ENCODE results near the gene PKP3.
"Not testable (repeated sequence)": the region's sequence is repeated elsewhere in the genome, so short reads cannot be mapped to it uniquely, and the experiment has no call there.

PKP3 gene

DNA sequence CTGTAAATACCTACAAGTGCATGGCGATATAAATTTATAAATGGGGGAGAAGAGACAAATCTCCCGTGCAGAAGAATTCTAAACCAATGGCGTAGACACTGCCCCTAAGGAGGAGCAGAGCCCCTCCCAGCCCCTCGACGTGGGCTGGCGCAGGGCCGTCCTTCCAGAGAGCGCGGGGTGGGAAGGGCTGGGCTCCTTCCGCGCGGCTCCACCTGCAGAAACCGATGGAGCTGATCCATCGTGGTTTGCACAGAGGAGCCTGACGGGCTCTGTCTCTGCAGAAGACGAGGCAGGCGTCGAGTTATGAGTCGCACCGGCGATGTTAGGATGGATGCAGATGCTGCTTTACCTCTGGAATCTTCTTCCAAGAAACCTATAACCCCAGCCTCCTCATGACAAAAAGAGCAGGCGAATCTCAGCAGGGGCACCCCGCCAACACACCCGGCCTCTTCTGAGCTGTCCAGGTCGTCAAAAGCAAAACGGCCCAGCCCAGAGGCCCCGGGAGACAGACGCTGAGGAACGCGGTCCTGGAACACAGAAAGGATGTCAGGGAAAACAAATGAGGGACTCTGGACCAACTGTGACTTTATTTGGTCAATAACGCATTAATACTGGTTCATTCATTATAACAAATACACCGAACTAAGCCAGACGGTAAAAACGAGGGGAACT, 35.7 kb upstream of the PKP3 start:
- no peak for DNase-seq (ENCODE audit: extremely low spot score)
- POLR2A ChIA-PET: interaction anchor here (0.7 kb wide), 1 partner anchor 140 kb away, joined by 7 read pairs; no protein-coding TSS in a partner anchor
- CTCF ChIA-PET: interaction anchor here (1.4 to 8.5 kb wide), 2 partner anchors 109 to 160 kb away, joined by 3 to 64 read pairs; no protein-coding TSS in a partner anchor
- no peak for TF ChIP-seq CTCF (IDR thresholded peaks at IDR 0.05; ENCODE audit: control extremely low read depth, extremely low read depth, low read depth, missing control alignments)

DNA sequence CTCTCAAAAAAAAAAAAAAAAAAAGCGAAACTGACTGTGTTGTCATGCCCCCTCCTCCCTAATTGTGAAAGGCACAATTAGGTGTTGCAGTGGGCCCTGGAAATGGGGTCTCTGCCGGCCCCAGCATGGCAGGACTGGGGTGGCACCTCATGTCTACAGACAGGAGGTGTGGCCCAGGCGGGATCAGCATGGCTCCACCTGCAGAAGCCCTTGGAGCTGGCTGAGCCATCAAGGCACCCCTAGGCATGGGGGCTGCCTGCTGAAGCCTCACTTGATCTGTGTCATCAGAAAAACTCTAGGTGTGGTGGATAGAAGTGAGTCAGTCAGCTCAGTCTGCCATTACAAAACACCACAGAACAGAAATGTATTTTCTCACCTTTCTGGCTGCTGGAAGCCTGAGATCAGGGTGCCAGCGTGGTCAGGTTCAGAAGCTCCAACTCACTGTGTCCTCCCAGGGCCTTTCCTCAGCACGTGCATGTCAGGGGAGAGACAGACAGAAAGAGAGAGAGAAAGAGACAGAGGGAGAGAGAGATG, 34.8 kb upstream of the PKP3 start:
- CTCF ChIA-PET: interaction anchor here (1.4 to 8.5 kb wide), 3 partner anchors 99 to 159 kb away, joined by 3 to 64 read pairs (median 3); no protein-coding TSS in a partner anchor
- DNase-seq (ENCODE audit: extremely low spot score): no peak
- TF ChIP-seq CTCF (IDR thresholded peaks at IDR 0.05; ENCODE audit: control extremely low read depth, extremely low read depth, low read depth, missing control alignments): no peak
- POLR2A ChIA-PET: interaction anchor here (0.7 kb wide), 1 partner anchor 141 kb away, joined by 7 read pairs; no protein-coding TSS in a partner anchor

DNA sequence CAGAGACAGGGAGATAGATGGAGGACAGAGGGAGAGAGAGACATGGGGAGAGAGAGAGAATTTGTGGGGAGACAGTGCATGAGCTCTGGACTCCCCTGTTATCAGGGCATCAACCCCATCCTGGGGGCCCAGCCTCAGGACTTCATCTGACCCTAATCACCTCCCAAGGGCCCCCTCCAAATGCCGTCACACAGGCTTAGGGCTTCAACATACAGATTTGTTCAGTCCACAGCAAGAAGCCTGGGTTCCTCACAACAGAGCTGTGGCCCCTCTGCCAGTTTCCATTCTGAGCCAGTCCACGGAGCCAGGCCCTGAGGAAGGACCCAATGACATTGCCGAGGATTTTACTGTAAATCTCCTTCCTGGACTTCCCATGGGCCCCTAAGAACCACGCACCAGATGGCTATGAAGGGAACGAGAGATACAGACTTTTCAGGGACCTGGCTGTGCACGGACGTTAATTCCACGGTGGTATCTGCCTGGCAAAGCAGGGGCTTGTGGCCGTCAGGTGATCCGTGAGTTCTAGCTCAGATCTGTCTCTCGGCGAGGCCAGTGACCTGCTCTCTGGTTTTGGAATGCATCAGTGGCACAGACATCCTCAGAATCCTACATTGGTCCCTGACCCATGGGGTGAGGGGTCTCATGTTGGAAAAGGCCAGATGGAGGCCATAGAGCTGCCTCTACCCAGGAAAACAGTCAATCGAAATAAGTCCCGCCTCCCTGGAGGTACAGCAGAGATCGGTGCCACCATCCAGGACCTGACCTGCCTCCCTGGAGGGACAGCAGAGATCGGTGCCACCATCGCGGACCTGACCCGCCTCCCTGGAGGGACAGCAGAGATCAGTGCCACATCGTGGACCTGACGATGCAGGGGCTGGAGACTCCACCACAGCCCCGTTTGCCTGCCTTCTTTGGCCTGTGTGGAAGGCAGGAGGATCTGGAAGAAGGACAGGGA, 33.4 kb upstream of the PKP3 start:
- CTCF ChIA-PET: interaction anchor here (1.2 to 8.5 kb wide), 7 partner anchors 11 to 145 kb away, joined by 3 to 64 read pairs (median 6); no protein-coding TSS in a partner anchor
- DNase-seq (ENCODE audit: extremely low spot score): no peak
- TF ChIP-seq CTCF (IDR thresholded peaks at IDR 0.05; ENCODE audit: control extremely low read depth, extremely low read depth, low read depth, missing control alignments): no peak
- POLR2A ChIA-PET: no interaction called here

GRCh38 chr11:362642-363442, 31.2 kb upstream of the PKP3 start:
- no peak for TF ChIP-seq CTCF (IDR thresholded peaks at IDR 0.05; ENCODE audit: control extremely low read depth, extremely low read depth, low read depth, missing control alignments)
- DNase-seq (ENCODE audit: extremely low spot score): no peak
- POLR2A ChIA-PET: no interaction called here
- CTCF ChIA-PET: interaction anchor here (1.1 to 8.5 kb wide), 9 partner anchors 8 to 147 kb away, joined by 3 to 64 read pairs (median 10); no protein-coding TSS in a partner anchor

- not testable (repeated sequence) for DNase-seq (ENCODE audit: extremely low spot score)
- POLR2A ChIA-PET: interaction anchor here (0.7 kb wide), 1 partner anchor 43 kb away, joined by 5 read pairs; no protein-coding TSS in a partner anchor
- CTCF ChIA-PET: interaction anchor here (1.1 to 8.5 kb wide), 12 partner anchors 8 to 147 kb away, joined by 3 to 64 read pairs (median 4); no protein-coding TSS in a partner anchor
These were observed 30.6 kb upstream of the PKP3 start for GRCh38 chr11:363443-363805.

GRCh38 chr11:363948-364761, 29.9 kb upstream of the PKP3 start:
- peak; percentile 68 for TF ChIP-seq CTCF (IDR thresholded peaks at IDR 0.05; ENCODE audit: control extremely low read depth, extremely low read depth, low read depth, missing control alignments)
- CTCF ChIA-PET: interaction anchor here (1.0 to 8.5 kb wide), 12 partner anchors 9 to 148 kb away, joined by 3 to 64 read pairs (median 4); no protein-coding TSS in a partner anchor
- DNase-seq (ENCODE audit: extremely low spot score): no peak
- POLR2A ChIA-PET: interaction anchor here (0.6 to 0.7 kb wide), 4 partner anchors 20 to 1560 kb away, joined by 3 to 5 read pairs (median 4); no protein-coding TSS in a partner anchor

Measured in GM10248 (cell line).